ENCODE measurements around the gene AKR1C1.
"Not testable (repeated sequence)": the region's sequence is repeated elsewhere in the genome, so short reads cannot be mapped to it uniquely, and the experiment has no call there.

AKR1C1 gene

DNA sequence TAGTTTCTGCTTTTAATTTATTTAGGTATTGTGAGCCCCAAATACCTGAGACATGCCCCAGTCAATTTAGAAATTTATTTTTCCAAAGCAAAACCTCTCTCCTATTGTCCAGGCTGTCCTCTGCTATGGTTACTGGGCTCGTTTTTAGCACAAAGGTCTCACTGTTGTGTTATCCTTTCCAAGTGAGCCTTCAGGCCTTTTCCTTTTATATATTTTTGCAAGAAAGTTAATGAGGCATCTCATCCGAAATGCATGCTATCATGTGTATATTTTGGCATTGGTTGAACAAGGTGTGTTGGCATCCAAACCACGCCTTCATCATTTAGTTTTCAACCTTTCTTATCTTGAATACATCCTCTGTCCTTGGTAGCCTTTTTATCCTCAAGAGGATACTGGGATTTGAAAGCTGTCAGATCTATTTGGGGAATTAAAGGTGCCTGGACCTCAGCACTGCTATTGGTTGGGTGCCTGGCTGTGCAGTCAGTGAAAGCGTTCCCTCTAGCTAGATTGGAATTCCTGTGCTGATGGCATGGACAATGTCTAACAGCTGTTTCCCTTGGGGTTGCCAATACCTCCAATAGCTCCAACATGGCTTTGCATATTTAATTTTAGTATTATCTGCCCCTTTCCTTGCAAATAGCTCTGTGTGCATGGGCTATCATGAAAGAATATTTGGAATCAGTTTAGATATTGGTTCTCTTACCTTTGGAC lies 51.1 kb downstream of the AKR1C1 start:
- in situ Hi-C loops (cut with MboI; ENCODE audit: low sequenced_read_pairs) = not testable (repeated sequence)

- in situ Hi-C loops (cut with MboI; ENCODE audit: low sequenced_read_pairs) = no loop called here
These were observed 51.7 kb downstream of the AKR1C1 start for GRCh38 chr10:5014936-5015335.

DNA sequence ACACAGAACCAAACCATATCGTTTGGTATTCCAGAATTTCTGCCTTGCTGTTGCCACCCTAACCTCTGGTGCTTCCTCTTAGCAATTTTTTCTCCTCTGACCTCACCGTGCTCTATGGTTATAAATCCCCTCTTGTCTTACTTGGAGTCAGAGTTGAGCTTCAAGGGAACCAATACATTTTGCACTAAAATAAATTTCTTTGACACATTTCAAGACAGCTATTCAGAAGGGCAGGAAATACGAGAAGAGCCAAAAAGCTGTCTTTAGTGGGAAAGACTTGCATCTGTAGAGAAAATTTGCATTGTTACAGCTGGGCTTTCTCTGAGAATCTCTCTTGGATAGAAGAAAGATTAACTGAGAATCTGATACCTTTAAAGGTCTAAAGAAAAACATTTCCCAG lies 54.9 kb downstream of the AKR1C1 start:
- in situ Hi-C loops (cut with MboI; ENCODE audit: low sequenced_read_pairs) = no loop called here

DNA sequence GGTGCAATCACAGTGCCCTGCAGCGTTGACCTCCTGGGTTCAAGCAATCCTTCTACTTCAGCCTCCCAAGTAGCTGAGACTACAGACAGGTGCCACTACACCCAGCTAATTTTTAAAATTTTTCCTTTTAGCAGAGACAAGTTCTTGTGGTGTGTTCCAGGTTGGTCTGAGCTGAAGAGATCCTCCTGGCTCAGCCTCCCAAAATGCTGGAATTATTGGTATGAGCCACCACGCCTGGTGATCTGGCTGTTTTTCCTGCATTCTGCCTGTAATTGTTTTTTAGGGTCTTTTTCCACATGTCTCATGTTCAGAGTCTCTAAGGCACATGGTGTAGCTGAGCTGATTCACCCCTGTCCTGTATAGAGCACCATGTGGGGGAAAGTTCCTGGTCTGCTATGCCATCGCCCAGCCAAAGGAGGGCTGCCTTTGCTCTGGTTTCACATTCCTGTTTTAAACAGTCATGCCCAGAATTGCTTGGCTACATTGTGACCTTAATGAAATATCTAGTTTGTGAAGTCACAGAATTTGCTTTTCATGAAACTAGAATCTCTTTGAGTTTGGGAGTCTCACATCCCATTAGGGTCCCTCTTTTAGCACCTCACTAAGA lies 55.6 kb downstream of the AKR1C1 start:
- in situ Hi-C loops (cut with MboI; ENCODE audit: low sequenced_read_pairs) = not testable (repeated sequence)

DNA sequence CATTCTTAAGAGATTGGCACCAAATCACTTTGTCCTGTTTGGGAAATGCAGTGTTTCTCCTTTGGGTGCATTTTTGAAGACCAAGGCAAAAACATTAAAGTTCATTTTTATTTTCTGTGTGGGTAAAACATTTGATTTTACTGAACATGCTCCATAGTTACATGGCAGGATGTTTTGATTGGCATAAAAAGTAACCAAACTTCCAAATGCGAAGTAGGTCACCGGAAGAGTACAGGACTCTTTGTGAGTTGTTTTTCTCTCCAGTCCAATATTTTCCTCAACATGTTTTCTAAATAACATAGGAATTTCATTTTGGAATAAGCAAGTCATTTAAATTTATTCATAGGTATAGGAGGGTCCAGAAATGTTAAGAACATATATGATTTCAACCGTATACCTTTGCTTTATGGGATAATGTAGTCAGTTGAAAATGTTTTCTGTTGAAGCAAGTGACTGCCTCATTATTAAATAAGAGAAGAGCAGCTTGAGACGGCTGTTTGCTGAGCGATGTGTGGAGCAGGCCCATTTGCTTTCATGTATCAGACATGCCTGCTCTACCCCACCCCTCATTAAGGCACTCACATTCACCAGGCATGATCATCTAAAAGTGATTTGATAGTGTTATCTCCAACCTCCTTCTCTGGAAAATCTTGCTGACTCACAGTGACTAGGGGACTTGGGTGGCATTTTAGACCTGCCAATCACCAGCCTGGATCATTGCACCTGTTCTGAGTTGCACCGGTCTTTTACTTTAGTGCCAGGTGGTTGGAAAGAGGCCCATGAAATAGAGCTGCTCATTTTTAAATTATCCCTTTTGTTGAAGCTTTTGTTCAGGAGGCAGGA lies 56.8 kb downstream of the AKR1C1 start:
- in situ Hi-C loops (cut with MboI; ENCODE audit: low sequenced_read_pairs) = not testable (repeated sequence)

GRCh38 chr10:5021624-5022290 lies 58.5 kb downstream of the AKR1C1 start:
- in situ Hi-C loops (cut with MboI; ENCODE audit: low sequenced_read_pairs) = not testable (repeated sequence)

GRCh38 chr10:5023177-5023805 lies 60.1 kb downstream of the AKR1C1 start:
- in situ Hi-C loops (cut with MboI; ENCODE audit: low sequenced_read_pairs) = no loop called here

DNA sequence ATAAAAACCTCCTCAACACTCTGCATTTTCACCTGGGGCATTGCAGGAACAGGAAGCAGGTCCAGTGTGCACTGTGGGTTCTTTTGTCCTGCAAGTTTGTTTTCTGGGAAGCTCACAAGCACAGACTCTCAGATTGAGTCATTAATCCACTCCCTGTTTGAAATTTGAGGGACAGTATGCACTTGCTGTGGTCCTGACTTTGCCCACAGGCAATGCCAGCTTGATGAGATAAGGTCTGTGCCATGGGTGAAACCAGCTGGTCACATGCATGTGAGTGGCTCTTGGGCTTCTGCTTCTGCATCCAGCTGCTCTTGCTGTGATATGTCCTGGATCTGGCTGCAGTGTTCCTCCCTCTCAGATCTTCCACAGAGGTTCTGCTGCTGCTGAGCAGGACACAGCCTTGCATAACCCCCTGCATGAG lies 62.3 kb downstream of the AKR1C1 start:
- in situ Hi-C loops (cut with MboI; ENCODE audit: low sequenced_read_pairs) = not testable (repeated sequence)

DNA sequence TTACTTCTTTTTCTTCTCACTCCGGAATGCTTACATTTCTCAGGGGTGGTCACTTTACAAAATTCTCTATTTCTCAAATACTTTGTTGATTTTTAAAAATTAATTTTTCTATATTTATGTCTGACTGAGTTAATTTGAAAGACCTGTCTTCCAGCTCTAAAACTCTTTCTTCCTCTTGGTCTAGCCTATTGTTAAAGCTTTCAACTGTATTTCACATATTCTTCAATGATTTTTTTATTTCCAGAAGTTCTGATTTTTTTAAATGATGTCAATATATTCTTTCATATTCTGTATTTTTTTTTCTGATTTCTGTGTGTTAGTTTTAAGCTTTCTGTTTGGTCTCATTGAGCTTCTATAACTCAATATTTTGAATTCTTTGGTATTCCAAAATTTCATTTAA lies 67.8 kb downstream of the AKR1C1 start:
- in situ Hi-C loops (cut with MboI; ENCODE audit: low sequenced_read_pairs) = no loop called here

DNA sequence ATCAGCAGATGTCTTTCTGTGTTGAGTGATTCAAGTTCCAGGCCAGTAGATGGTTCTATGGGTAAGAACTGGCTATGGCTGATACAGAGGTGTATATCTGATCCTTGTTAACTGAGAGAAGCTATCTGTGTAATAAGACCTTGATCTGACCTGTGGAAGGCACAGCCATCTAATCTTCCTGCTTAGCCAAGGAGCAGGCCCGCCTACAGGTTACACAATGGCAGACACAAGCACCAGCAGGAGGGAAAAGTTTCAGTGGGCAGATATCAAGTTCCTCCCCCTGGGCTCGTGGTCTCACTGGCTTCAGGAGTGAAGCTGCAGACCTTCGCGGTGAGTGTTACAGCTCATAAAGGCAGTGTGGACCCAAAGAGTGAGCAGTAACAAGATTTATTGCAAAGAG lies 68.4 kb downstream of the AKR1C1 start:
- in situ Hi-C loops (cut with MboI; ENCODE audit: low sequenced_read_pairs) = not testable (repeated sequence)

GRCh38 chr10:5032444-5032843 lies 69.2 kb downstream of the AKR1C1 start:
- in situ Hi-C loops (cut with MboI; ENCODE audit: low sequenced_read_pairs) = not testable (repeated sequence)
